Measurements from ENCODE around the gene UBASH3B. TPM values are rescaled to one million over a fixed set of nuclear protein-coding genes. Genes with fewer than 3 reads are reported as not detected.
A peak's percentile ranks its signal among the peaks of the same experiment; 100 is the strongest.

The UBASH3B gene
- total RNA-seq, 2 experiments from 2014 or later = 54.7 to 73.0 TPM

GRCh38 chr11:122659676-122660554, 4.4 kb downstream of the UBASH3B start:
- Histone ChIP-seq H3K79me2 (ENCODE audit: insufficient read depth, low read depth, low read length) (peaks cover 66% of the 10 kb centered on the region), H3K27ac (ENCODE audit: low read depth, low read length, poor library complexity, severe bottlenecking) (no peak overlapping the region), H4K20me1 (ENCODE audit: insufficient read depth, low read length) (no peaks in the 10 kb centered on the region), H3K4me1 (ENCODE audit: insufficient read depth, low read length, poor library complexity, severe bottlenecking) (peaks cover 84% of the 10 kb centered on the region), H3K4me2 (ENCODE audit: low read length) (peak overlapping the region; percentile 4; the same call in 1 of the 2 replicates), H2AFZ (ENCODE audit: low read length) (no peak overlapping the region), H3K9me3 (ENCODE audit: low read length) (no peaks in the 10 kb centered on the region), H3K4me3 (ENCODE audit: low read depth, low read length, poor library complexity, severe bottlenecking) (no peak overlapping the region), H3K9me2 (ENCODE audit: insufficient read depth, low read length) (no peaks in the 10 kb centered on the region), H3K36me3 (ENCODE audit: insufficient read depth, low read length) (peaks cover 38% of the 10 kb centered on the region)
- no peak for TF ChIP-seq EZH2phosphoT487 (IDR thresholded peaks at IDR 0.05; ENCODE audit: borderline replicate concordance, low read depth, low read length)
- no peak for TF ChIP-seq CTCF (conservative IDR thresholded peaks at IDR 0.05; ENCODE audit: low read length)
- no TSS peak for BruUV-seq (replicated peaks)
- ChIA-PET POLR2A (interaction anchor here (0.7 to 5.6 kb wide), 11 partner anchors 9 to 103 kb away, joined by 3 to 64 read pairs (median 5); no protein-coding TSS in a partner anchor), CTCF (ENCODE audit: unreplicated experiment) (interaction anchor here (0.8 to 1.4 kb wide), 3 partner anchors 11 to 96 kb away, joined by 3 to 5 read pairs (median 4); no protein-coding TSS in a partner anchor)
- intact Hi-C loops (cut with micrococcal nuclease; ENCODE audit: unreplicated experiment) = loop anchor here (5.0 kb wide), 1 partner anchor 402 kb away; the partner anchor contains the start of gene HSPA8
- no peak for DNase-seq (ENCODE audit: low spot score)

GRCh38 chr11:122661182-122661945, 5.8 kb downstream of the UBASH3B start:
- intact Hi-C loops (cut with micrococcal nuclease; ENCODE audit: unreplicated experiment) = no loop called here
- H4K20me1 ChIP-seq (ENCODE audit: insufficient read depth, low read length) = no peaks in the 10 kb centered on the region
- BruUV-seq (replicated peaks) = no TSS peak
- H2AFZ ChIP-seq (ENCODE audit: low read length) = no peak overlapping the region
- H3K4me3 ChIP-seq (ENCODE audit: low read depth, low read length, poor library complexity, severe bottlenecking) = no peak overlapping the region
- no peak overlapping the region for H3K27ac ChIP-seq (ENCODE audit: low read depth, low read length, poor library complexity, severe bottlenecking)
- no peak for TF ChIP-seq CTCF (conservative IDR thresholded peaks at IDR 0.05; ENCODE audit: low read length)
- TF ChIP-seq EZH2phosphoT487 (IDR thresholded peaks at IDR 0.05; ENCODE audit: borderline replicate concordance, low read depth, low read length) = no peak
- CTCF ChIA-PET (ENCODE audit: unreplicated experiment) = interaction anchor here (0.8 to 1.4 kb wide), 4 partner anchors 36 to 94 kb away, joined by 3 to 4 read pairs (median 3); no protein-coding TSS in a partner anchor
- H3K9me2 ChIP-seq (ENCODE audit: insufficient read depth, low read length) = no peaks in the 10 kb centered on the region
- H3K4me1 ChIP-seq (ENCODE audit: insufficient read depth, low read length, poor library complexity, severe bottlenecking) = peaks cover 94% of the 10 kb centered on the region
- H3K9me3 ChIP-seq (ENCODE audit: low read length) = no peaks in the 10 kb centered on the region
- peaks cover 79% of the 10 kb centered on the region for H3K79me2 ChIP-seq (ENCODE audit: insufficient read depth, low read depth, low read length)
- POLR2A ChIA-PET = interaction anchor here (0.6 to 10.9 kb wide), 15 partner anchors 8 to 397 kb away, joined by 3 to 175 read pairs (median 5); no protein-coding TSS in a partner anchor
- peaks cover 40% of the 10 kb centered on the region for H3K36me3 ChIP-seq (ENCODE audit: insufficient read depth, low read length)
- DNase-seq (ENCODE audit: low spot score) = no peak
- H3K4me2 ChIP-seq (ENCODE audit: low read length) = peak overlapping the region; percentile 4; the same call in 1 of the 2 replicates

Measured in OCI-LY7 (cell line).